PFSK-1 (cell line): ENCODE data around the gene GUSB.

Source experiments
- FOXP2 ChIP-seq: optimal IDR thresholded peaks from 2 replicates; pipeline ENCODE3; 2011; ENCODE audit warnings: borderline replicate concordance, control low read depth, inconsistent platforms; ENCODE audit not compliant: insufficient read depth; ENCODE audit errors: extremely low read length, extremely low read depth
- POLR2AphosphoS5 ChIP-seq: IDR thresholded peaks from 2 replicates; pipeline ENCODE4 v1.6.1; 2012; ENCODE audit warnings: low read depth, mild to moderate bottlenecking, control low read depth, low read length, moderate library complexity
- SIN3A ChIP-seq: IDR thresholded peaks from 2 replicates; pipeline ENCODE4 v1.6.1; 2012; ENCODE audit warnings: mild to moderate bottlenecking, low read length, moderate library complexity, borderline replicate concordance; ENCODE audit not compliant: insufficient read depth
- TAF1 ChIP-seq: IDR thresholded peaks from 2 replicates; pipeline ENCODE4 v1.6.1; 2012; ENCODE audit warnings: low read length, control low read depth, borderline replicate concordance; ENCODE audit not compliant: insufficient read depth
- TF ChIP-seq, protein P1 (sequence below), 2 experiments: IDR thresholded peaks; 2 replicates each; pipeline versions ENCODE4 v1.6.1 to v1.8.0; 2011 to 2012; ENCODE audit warnings: low read depth in 2 of 2, low read length in 2 of 2, control low read depth in 1 of 2, inconsistent platforms in 1 of 2, mild to moderate bottlenecking in 1 of 2, moderate library complexity in 1 of 2; ENCODE audit not compliant: insufficient read depth in 1 of 2

The GUSB gene

DNA sequence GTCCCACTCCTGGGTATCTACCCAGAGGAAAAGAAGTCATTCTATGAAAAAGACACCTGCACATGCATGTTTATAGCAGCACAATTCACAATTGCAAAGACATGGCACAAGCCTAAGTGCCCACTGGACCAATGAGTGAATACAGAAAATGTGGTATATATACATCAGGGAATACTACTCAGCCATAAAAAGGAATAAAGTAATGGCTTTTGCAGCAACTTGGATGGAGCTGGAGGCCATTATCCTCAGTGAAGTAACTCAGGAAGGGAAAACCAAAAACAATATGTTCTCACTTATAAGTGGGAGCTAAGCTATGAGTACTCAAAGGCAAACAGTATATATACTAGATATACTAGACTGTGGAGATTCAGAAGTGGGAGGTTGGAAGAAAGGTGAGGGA is 55.4 kb downstream of the GUSB start:
- TF ChIP-seq TAF1 = no peak

DNA sequence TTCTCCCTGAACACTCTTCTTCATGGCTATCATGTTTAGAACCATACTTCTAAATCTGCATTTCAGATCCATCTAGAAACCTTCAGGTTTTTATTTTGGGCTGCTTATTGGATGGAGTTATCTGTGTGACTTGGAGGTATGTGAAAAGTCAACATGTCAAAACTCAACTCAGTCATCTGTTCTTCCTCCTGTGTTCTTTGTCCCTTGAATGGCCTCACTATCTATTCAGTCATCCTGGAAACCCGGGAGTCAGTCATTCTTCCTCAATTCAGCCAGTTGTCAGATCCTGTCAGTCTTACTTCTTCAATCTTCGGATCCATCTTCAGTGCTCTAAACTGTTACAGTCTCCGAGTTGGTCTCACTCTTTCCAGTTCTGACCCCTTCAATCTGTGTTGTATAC is 57.0 kb downstream of the GUSB start:
- TF ChIP-seq, protein P1, sequence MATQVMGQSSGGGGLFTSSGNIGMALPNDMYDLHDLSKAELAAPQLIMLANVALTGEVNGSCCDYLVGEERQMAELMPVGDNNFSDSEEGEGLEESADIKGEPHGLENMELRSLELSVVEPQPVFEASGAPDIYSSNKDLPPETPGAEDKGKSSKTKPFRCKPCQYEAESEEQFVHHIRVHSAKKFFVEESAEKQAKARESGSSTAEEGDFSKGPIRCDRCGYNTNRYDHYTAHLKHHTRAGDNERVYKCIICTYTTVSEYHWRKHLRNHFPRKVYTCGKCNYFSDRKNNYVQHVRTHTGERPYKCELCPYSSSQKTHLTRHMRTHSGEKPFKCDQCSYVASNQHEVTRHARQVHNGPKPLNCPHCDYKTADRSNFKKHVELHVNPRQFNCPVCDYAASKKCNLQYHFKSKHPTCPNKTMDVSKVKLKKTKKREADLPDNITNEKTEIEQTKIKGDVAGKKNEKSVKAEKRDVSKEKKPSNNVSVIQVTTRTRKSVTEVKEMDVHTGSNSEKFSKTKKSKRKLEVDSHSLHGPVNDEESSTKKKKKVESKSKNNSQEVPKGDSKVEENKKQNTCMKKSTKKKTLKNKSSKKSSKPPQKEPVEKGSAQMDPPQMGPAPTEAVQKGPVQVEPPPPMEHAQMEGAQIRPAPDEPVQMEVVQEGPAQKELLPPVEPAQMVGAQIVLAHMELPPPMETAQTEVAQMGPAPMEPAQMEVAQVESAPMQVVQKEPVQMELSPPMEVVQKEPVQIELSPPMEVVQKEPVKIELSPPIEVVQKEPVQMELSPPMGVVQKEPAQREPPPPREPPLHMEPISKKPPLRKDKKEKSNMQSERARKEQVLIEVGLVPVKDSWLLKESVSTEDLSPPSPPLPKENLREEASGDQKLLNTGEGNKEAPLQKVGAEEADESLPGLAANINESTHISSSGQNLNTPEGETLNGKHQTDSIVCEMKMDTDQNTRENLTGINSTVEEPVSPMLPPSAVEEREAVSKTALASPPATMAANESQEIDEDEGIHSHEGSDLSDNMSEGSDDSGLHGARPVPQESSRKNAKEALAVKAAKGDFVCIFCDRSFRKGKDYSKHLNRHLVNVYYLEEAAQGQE (IDR thresholded peaks at IDR 0.05; ENCODE audit: insufficient read depth in 1 of 2, low read depth in 2 of 2, low read length in 2 of 2) = no peak
- TF ChIP-seq TAF1 = no peak

DNA sequence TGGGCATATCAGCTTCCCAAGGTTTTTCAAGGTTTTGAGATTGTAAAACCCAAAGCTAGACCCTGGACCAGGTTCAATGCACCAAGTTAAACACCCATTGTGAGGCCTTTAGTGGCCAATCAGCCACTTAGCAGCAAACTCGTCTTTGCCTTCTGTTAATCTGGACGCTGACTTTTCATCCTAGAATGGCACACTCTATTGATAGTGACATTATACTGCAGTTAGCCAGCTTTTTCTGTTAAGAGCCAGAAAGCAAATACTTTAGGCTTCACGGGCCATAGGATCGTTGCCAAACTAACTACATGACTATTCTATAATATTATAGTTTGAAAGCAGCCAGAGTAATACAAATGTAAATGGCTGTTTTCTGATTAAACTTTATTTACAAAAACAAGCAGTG is 57.8 kb downstream of the GUSB start:
- TF ChIP-seq SIN3A = no peak
- TF ChIP-seq FOXP2 = no peak
- TF ChIP-seq, protein P1 (IDR thresholded peaks at IDR 0.05; ENCODE audit: insufficient read depth in 1 of 2, low read depth in 2 of 2, low read length in 2 of 2) = no peak
- no peak for TF ChIP-seq TAF1
- TF ChIP-seq POLR2AphosphoS5 = no peak

DNA sequence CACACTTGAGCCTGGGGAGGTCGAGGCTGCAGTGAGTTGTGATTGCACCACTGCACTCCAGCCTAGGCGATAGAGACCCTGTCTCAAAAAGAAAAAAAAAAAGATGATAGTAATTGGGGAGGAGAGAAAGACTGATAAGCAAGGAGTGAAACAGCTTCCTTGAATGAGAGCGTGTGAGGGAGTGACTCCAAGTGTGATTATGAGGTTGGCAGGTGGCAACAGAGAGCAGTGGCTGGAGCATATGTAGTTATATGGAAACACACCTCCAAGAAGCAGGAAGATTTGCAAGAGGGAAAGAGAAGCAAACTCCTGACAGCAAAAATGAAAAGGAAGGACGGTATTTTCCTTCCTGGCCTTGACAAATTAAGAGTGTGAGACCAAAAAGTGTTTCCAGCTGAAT is 58.7 kb downstream of the GUSB start:
- no peak for TF ChIP-seq TAF1
- TF ChIP-seq, protein P1 (IDR thresholded peaks at IDR 0.05; ENCODE audit: insufficient read depth in 1 of 2, low read depth in 2 of 2, low read length in 2 of 2) = no peak
- no peak for TF ChIP-seq SIN3A
- no peak for TF ChIP-seq FOXP2
- TF ChIP-seq POLR2AphosphoS5 = no peak

DNA sequence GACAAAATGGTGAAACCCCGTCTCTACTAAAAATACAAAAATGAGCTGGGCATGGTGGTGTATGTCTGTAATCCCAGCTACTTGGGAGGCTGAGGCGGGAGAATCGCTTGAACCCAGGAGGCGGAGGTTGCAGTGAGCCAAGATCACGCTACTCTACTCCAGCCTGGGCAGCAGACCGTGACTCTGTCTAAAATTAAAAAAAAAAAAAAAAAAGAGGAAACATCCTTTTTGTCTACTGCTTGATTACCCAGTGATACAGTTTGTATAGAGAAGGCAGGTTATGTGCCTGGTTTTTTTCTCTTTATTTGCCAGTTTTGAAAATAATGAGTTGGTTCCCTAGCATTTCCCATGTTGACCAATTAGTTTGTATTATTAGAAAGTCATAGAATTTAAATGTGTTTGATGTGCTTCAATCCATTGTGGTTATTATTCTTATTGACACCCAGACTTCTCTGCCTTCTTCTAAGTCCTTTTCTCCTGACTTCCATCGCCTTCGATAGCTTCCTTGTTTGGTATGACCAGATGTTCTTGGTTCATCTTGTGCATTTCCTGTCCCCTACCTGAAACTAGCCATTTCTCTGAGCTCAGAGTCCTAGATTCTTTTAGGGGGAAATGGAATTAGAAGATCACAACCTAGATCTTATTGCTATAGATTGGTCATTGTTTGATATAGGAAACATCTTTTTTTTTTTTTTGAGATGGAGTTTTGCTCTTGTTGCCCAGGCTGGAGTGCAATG is 65.9 kb downstream of the GUSB start:
- TF ChIP-seq FOXP2 = no peak
- TF ChIP-seq, protein P1 (IDR thresholded peaks at IDR 0.05; ENCODE audit: insufficient read depth in 1 of 2, low read depth in 2 of 2, low read length in 2 of 2) = no peak
- no peak for TF ChIP-seq SIN3A
- no peak for TF ChIP-seq TAF1
- TF ChIP-seq POLR2AphosphoS5 = no peak
